BLaER1 treated with 17β-estradiol and CSF1 and Interleukin-3, amounts not matched to agents 10 nM and 100 nM (cell line): ENCODE data around the gene MAP1B.
A peak's percentile ranks its signal among the peaks of the same experiment; 100 is the strongest.

ENCODE experiments used
- H3K27ac ChIP-seq, 11 experiments: shearing (Covaris generic); formaldehyde crosslinking; 2 replicates each; pipeline ENCODE4 v1.8.1; 2022
- H3K27me3 ChIP-seq, 11 experiments: shearing (Covaris generic); formaldehyde crosslinking; 2 replicates each; pipeline ENCODE4 v1.8.1; 2022
- H3K36me3 ChIP-seq, 11 experiments: shearing (Covaris generic); formaldehyde crosslinking; 2 replicates each; pipeline ENCODE4 v1.8.1; 2022
- H3K4me1 ChIP-seq, 10 experiments: shearing (Covaris generic); formaldehyde crosslinking; 2 replicates each; pipeline ENCODE4 v1.8.1; 2022
- H3K4me2 ChIP-seq, 11 experiments: shearing (Covaris generic); formaldehyde crosslinking; 2 replicates each; pipeline ENCODE4 v1.8.1; 2022
- H3K4me3 ChIP-seq, 10 experiments: shearing (Covaris generic); formaldehyde crosslinking; 2 replicates each; pipeline ENCODE4 v1.8.1; 2022
- H3K9ac ChIP-seq, 11 experiments: shearing (Covaris generic); formaldehyde crosslinking; 2 replicates each; pipeline ENCODE4 v1.8.1; 2022
- H3K9me3 ChIP-seq, 11 experiments: shearing (Covaris generic); formaldehyde crosslinking; replicated peaks in 1 of 11; 2 replicates each; pipeline ENCODE4 v1.8.1; 2022
- H4K20me1 ChIP-seq, 11 experiments: shearing (Covaris generic); formaldehyde crosslinking; 2 replicates each; pipeline ENCODE4 v1.8.1; 2022
- Cebpa-rat ChIP-seq, 11 experiments: shearing (Covaris generic); IDR thresholded peaks; 2 replicates each; pipeline ENCODE4 v1.8.1; 2022

The MAP1B gene

GRCh38 chr5:72221541-72221940 lies 114.3 kb downstream of the MAP1B start:
- H4K20me1 ChIP-seq, result no peaks in the 10 kb centered on the region
- H3K9ac ChIP-seq, result no peak overlapping the region
- H3K36me3 ChIP-seq, result peaks cover 93 to 100% (median 100%) of the 10 kb centered on the region in 11 experiments
- H3K4me2 ChIP-seq, result no peak overlapping the region
- no peaks in the 10 kb centered on the region for H3K27me3 ChIP-seq
- no peak overlapping the region for H3K27ac ChIP-seq
- TF ChIP-seq Cebpa-rat (IDR thresholded peaks at IDR 0.05), result no peak
- peaks cover 0 to 9% (median 0%) of the 10 kb centered on the region in 10 experiments; a peak in 3 of 20 replicates for H3K4me1 ChIP-seq
- H3K4me3 ChIP-seq, result no peak overlapping the region
- no peaks in the 10 kb centered on the region for H3K9me3 ChIP-seq

GRCh38 chr5:72222521-72222920 lies 115.2 kb downstream of the MAP1B start:
- H3K27ac ChIP-seq, result no peak overlapping the region
- no peak overlapping the region for H3K9ac ChIP-seq
- H3K4me1 ChIP-seq, result peaks cover 0 to 9% (median 0%) of the 10 kb centered on the region in 10 experiments; a peak in 3 of 20 replicates
- H3K27me3 ChIP-seq, result no peaks in the 10 kb centered on the region
- H3K9me3 ChIP-seq, result no peaks in the 10 kb centered on the region
- no peak overlapping the region for H3K4me2 ChIP-seq
- no peaks in the 10 kb centered on the region for H4K20me1 ChIP-seq
- H3K36me3 ChIP-seq, result peaks cover 98 to 100% (median 100%) of the 10 kb centered on the region in 11 experiments
- H3K4me3 ChIP-seq, result no peak overlapping the region
- no peak for TF ChIP-seq Cebpa-rat (IDR thresholded peaks at IDR 0.05)

GRCh38 chr5:72223371-72223770 lies 116.1 kb downstream of the MAP1B start:
- H3K4me1 ChIP-seq, result peaks cover 0 to 9% (median 0%) of the 10 kb centered on the region in 10 experiments; a peak in 3 of 20 replicates
- no peaks in the 10 kb centered on the region for H4K20me1 ChIP-seq
- no peaks in the 10 kb centered on the region for H3K9me3 ChIP-seq
- H3K4me2 ChIP-seq, result 0 out of 22 replicates have a peak overlapping the region, but pooled peaks of 1 of the 11 experiments have one; percentile 5
- H3K27me3 ChIP-seq, result no peaks in the 10 kb centered on the region
- no peak overlapping the region for H3K27ac ChIP-seq
- peaks cover 96 to 100% (median 99%) of the 10 kb centered on the region in 11 experiments for H3K36me3 ChIP-seq
- TF ChIP-seq Cebpa-rat (IDR thresholded peaks at IDR 0.05), result no peak
- no peak overlapping the region for H3K9ac ChIP-seq
- no peak overlapping the region for H3K4me3 ChIP-seq

GRCh38 chr5:72224946-72225463 lies 117.7 kb downstream of the MAP1B start:
- Histone ChIP-seq H3K4me3 (no peak overlapping the region), H3K27ac (no peak overlapping the region), H3K4me1 (peaks cover 0 to 9% (median 0%) of the 10 kb centered on the region in 10 experiments; a peak in 3 of 20 replicates), H4K20me1 (peaks cover 0 to 8% (median 0%) of the 10 kb centered on the region in 11 experiments; a peak in 2 of 22 replicates), H3K27me3 (no peaks in the 10 kb centered on the region), H3K4me2 (no peak overlapping the region), H3K9me3 (no peaks in the 10 kb centered on the region), H3K36me3 (peaks cover 94 to 100% (median 98%) of the 10 kb centered on the region in 11 experiments), H3K9ac (no peak overlapping the region)
- TF ChIP-seq Cebpa-rat (IDR thresholded peaks at IDR 0.05), result no peak

GRCh38 chr5:72225741-72226140 lies 118.5 kb downstream of the MAP1B start:
- H3K27me3 ChIP-seq, result no peaks in the 10 kb centered on the region
- no peak overlapping the region for H3K4me2 ChIP-seq
- peaks cover 94 to 100% (median 97%) of the 10 kb centered on the region in 11 experiments for H3K36me3 ChIP-seq
- H3K4me1 ChIP-seq, result peaks cover 0 to 9% (median 0%) of the 10 kb centered on the region in 10 experiments; a peak in 3 of 20 replicates
- peaks cover 0 to 8% (median 0%) of the 10 kb centered on the region in 11 experiments; a peak in 2 of 22 replicates for H4K20me1 ChIP-seq
- no peak for TF ChIP-seq Cebpa-rat (IDR thresholded peaks at IDR 0.05)
- no peaks in the 10 kb centered on the region for H3K9me3 ChIP-seq
- H3K4me3 ChIP-seq, result no peak overlapping the region
- no peak overlapping the region for H3K9ac ChIP-seq
- no peak overlapping the region for H3K27ac ChIP-seq

- H3K4me1 ChIP-seq, result peaks cover 0 to 13% (median under 1%) of the 10 kb centered on the region in 10 experiments; a peak in 5 of 20 replicates
- H3K4me3 ChIP-seq, result no peak overlapping the region
- no peak overlapping the region for H3K27ac ChIP-seq
- peaks cover 0 to 8% (median 0%) of the 10 kb centered on the region in 11 experiments; a peak in 3 of 22 replicates for H4K20me1 ChIP-seq
- TF ChIP-seq Cebpa-rat (IDR thresholded peaks at IDR 0.05), result no peak
- no peak overlapping the region for H3K9ac ChIP-seq
- H3K36me3 ChIP-seq, result peaks cover 89 to 100% (median 97%) of the 10 kb centered on the region in 11 experiments
- no peaks in the 10 kb centered on the region for H3K9me3 ChIP-seq
- no peak overlapping the region for H3K4me2 ChIP-seq
- no peaks in the 10 kb centered on the region for H3K27me3 ChIP-seq
Measured at GRCh38 chr5:72226950-72227349, 119.7 kb downstream of the MAP1B start.

- H3K36me3 ChIP-seq, result peaks cover 84 to 97% (median 93%) of the 10 kb centered on the region in 11 experiments
Measured at GRCh38 chr5:72228960-72229359, 121.7 kb downstream of the MAP1B start.

GRCh38 chr5:72231991-72232703 lies 124.9 kb downstream of the MAP1B start:
- H3K36me3 ChIP-seq, result peaks cover 64 to 92% (median 82%) of the 10 kb centered on the region in 11 experiments
- no peaks in the 10 kb centered on the region for H3K27me3 ChIP-seq
- no peak for TF ChIP-seq Cebpa-rat (IDR thresholded peaks at IDR 0.05)
- H3K9me3 ChIP-seq, result no peaks in the 10 kb centered on the region
- peaks cover 14 to 36% (median 22%) of the 10 kb centered on the region in 10 experiments for H3K4me1 ChIP-seq
- H3K4me2 ChIP-seq, result peak overlapping the region in 8 of 11 experiments; percentile 8 to 43 (median 23); a peak in 14 of 22 replicates
- H3K27ac ChIP-seq, result peak overlapping the region in 1 of 11 experiments; percentile 75; a peak in 1 of 22 replicates
- H3K4me3 ChIP-seq, result no peak overlapping the region
- H3K9ac ChIP-seq, result no peak overlapping the region
- H4K20me1 ChIP-seq, result peaks cover 0 to 13% (median 0%) of the 10 kb centered on the region in 11 experiments; a peak in 4 of 22 replicates

More at GRCh38 chr5:72228960-72229359, 121.7 kb downstream of the MAP1B start:
- Histone ChIP-seq H3K9me3 (no peaks in the 10 kb centered on the region), H3K9ac (no peak overlapping the region), H3K4me3 (no peak overlapping the region), H4K20me1 (peaks cover 0 to 13% (median 0%) of the 10 kb centered on the region in 11 experiments; a peak in 3 of 22 replicates), H3K27ac (no peak overlapping the region), H3K27me3 (no peaks in the 10 kb centered on the region), H3K4me1 (peaks cover 3 to 21% (median 10%) of the 10 kb centered on the region in 10 experiments; a peak in 18 of 20 replicates), H3K4me2 (no peak overlapping the region)
- no peak for TF ChIP-seq Cebpa-rat (IDR thresholded peaks at IDR 0.05)

- Histone ChIP-seq H3K9me3 (no peaks in the 10 kb centered on the region), H3K27me3 (no peaks in the 10 kb centered on the region), H3K9ac (no peak overlapping the region), H3K4me1 (peaks cover 14 to 36% (median 22%) of the 10 kb centered on the region in 10 experiments), H3K36me3 (peaks cover 64 to 92% (median 84%) of the 10 kb centered on the region in 11 experiments), H3K4me3 (no peak overlapping the region), H3K4me2 (peak overlapping the region in 8 of 11 experiments; percentile 8 to 43 (median 23); a peak in 14 of 22 replicates), H3K27ac (peak overlapping the region in 2 of 11 experiments; percentile 1 to 75; a peak in 1 of 22 replicates), H4K20me1 (peaks cover 0 to 13% (median 0%) of the 10 kb centered on the region in 11 experiments; a peak in 4 of 22 replicates)
- no peak for TF ChIP-seq Cebpa-rat (IDR thresholded peaks at IDR 0.05)
Measured at GRCh38 chr5:72232838-72233237, 125.6 kb downstream of the MAP1B start.
